HCT116 (cell line): ENCODE measurements around the gene OR10A6. TPM values are rescaled to one million over a fixed set of nuclear protein-coding genes. Genes with fewer than 3 reads are reported as not detected.

ENCODE experiments used
- ATAC-seq: fragments of 200-7000 bp; cut with Tn5 transposase; 2 replicates; pipeline ENCODE4 v1.9.1; 2020; ENCODE audit warnings: mild to moderate bottlenecking, moderate library complexity
- BruUV-seq: library from RNA; stranded (reverse); fragments of 400-500 nt; replicated peaks from 2 replicates; lab custom pipeline; 2021; lab: Mats Ljungman, UMichigan
- CTCF ChIA-PET: fragments of 300-600 bp; sonication (Branson Sonifier 250); formaldehyde crosslinking; loops from one replicate; lab custom pipeline; 2021; ENCODE audit warnings: antibody characterized with exemption; lab: Charles Lee
- POLR2A ChIA-PET: fragments of 300-600, 350-600 bp; sonication (Branson Sonifier 250); formaldehyde crosslinking; loops from one replicate; lab custom pipeline; 2021; ENCODE audit warnings: antibody characterized with exemption; lab: Charles Lee
- RAD21 ChIA-PET, 2 experiments: fragments of 300-600 bp; sonication (Branson Sonifier 250); formaldehyde crosslinking; loops; one replicate each; lab custom pipeline; 2023; ENCODE audit warnings: low total read pairs in 2 of 2; ENCODE audit not compliant: uncharacterized antibody in 2 of 2, unreplicated experiment in 2 of 2, low non-redundant PET in 1 of 2; lab: Charles Lee
- DNase-seq: peaks from one replicate; pipeline ENCODE4 v3.0.0-alpha.2; 2010; ENCODE audit warnings: low read depth, low spot score
- H2AFZ ChIP-seq: fragments of 200-600 bp; shearing (Covaris generic), sonication (generic); 2 replicates; pipeline ENCODE4 v1.6.1; 2017; ENCODE audit warnings: low read depth, mixed run types, mixed read lengths, antibody characterized with exemption, low read length; ENCODE audit not compliant: poor library complexity, severe bottlenecking
- H3K27ac ChIP-seq: 2 replicates; pipeline ENCODE4 v1.5.1; 2012; ENCODE audit warnings: low read depth, low read length
- H3K27me3 ChIP-seq: fragments of 200-600 bp; sonication (generic); 2 replicates; pipeline ENCODE4 v1.6.1; 2016; ENCODE audit warnings: mixed run types, low read length, mixed read lengths; ENCODE audit not compliant: insufficient read depth
- H3K36me3 ChIP-seq, 2 experiments: fragments of 200-500 bp in 1 of 2; fragments of 200-600 bp in 1 of 2; sonication (Bioruptor generic) in 1 of 2; sonication (generic) in 1 of 2; 2 replicates each; pipeline versions ENCODE4 v1.5.1 to v1.6.1; 2014 to 2016; ENCODE audit warnings: low read length in 2 of 2, inconsistent platforms in 1 of 2, mixed read lengths in 1 of 2, mixed run types in 1 of 2; ENCODE audit not compliant: insufficient read depth in 2 of 2, control insufficient read depth in 1 of 2
- H3K4me1 ChIP-seq, 2 experiments: fragments of 200-600 bp in 1 of 2; sonication (generic) in 1 of 2; 2 replicates each; pipeline versions ENCODE4 v1.5.1 to v1.6.1; 2012 to 2017; ENCODE audit warnings: low read length in 2 of 2, inconsistent platforms in 1 of 2, mild to moderate bottlenecking in 1 of 2, mixed read lengths in 1 of 2, mixed run types in 1 of 2, moderate library complexity in 1 of 2; ENCODE audit not compliant: insufficient read depth in 2 of 2, control insufficient read depth in 1 of 2
- H3K4me2 ChIP-seq: fragments of 200-600 bp; sonication (generic); 2 replicates; pipeline ENCODE4 v1.6.1; 2017; ENCODE audit warnings: mixed run types, low read length, mixed read lengths
- H3K4me3 ChIP-seq, 2 experiments: fragments of 200-600 bp in 1 of 2; sonication (generic) in 1 of 2; replicated peaks in 1 of 2; 2 replicates each; pipeline ENCODE4 v1.5.1; 2011 to 2016; ENCODE audit warnings: low read length in 2 of 2, control low read depth in 1 of 2, low read depth in 1 of 2, mild to moderate bottlenecking in 1 of 2, mixed read lengths in 1 of 2, mixed run types in 1 of 2
- H3K79me2 ChIP-seq: fragments of 200-600 bp; sonication (generic); 2 replicates; pipeline ENCODE4 v1.6.1; 2017; ENCODE audit warnings: mild to moderate bottlenecking, mixed run types, low read length, moderate library complexity, mixed read lengths; ENCODE audit not compliant: insufficient read depth
- H3K9ac ChIP-seq: fragments of 200-600 bp; sonication (generic); 2 replicates; pipeline ENCODE4 v1.6.1; 2016; ENCODE audit warnings: low read length, mixed read lengths
- H3K9me2 ChIP-seq: fragments of 200-600 bp; sonication (generic), shearing (Covaris generic); 2 replicates; pipeline ENCODE4 v1.6.1; 2017; ENCODE audit warnings: mixed run types, mild to moderate bottlenecking, moderate library complexity; ENCODE audit not compliant: insufficient read depth
- H3K9me3 ChIP-seq, 2 experiments: fragments of 200-500 bp in 1 of 2; fragments of 200-600 bp in 1 of 2; sonication (Bioruptor generic) in 1 of 2; sonication (generic) in 1 of 2; 2 replicates each; pipeline ENCODE4 v1.6.1; 2014 to 2017; ENCODE audit warnings: low read length in 2 of 2, mixed read lengths in 2 of 2, inconsistent platforms in 1 of 2, low read depth in 1 of 2, mild to moderate bottlenecking in 1 of 2, mixed run types in 1 of 2, moderate library complexity in 1 of 2; ENCODE audit not compliant: control insufficient read depth in 1 of 2, insufficient read depth in 1 of 2
- H4K20me1 ChIP-seq: fragments of 200-600 bp; sonication (generic), shearing (Covaris generic); 2 replicates; pipeline ENCODE4 v1.6.1; 2017; ENCODE audit warnings: mixed run types, mild to moderate bottlenecking, moderate library complexity; ENCODE audit not compliant: insufficient read depth
- ATF3 ChIP-seq: IDR thresholded peaks from 2 replicates; pipeline ENCODE4 v1.6.1; 2012
- ELF1 ChIP-seq: IDR thresholded peaks from 2 replicates; pipeline ENCODE4 v1.6.1; 2012; ENCODE audit warnings: low read depth, borderline replicate concordance
- FOSL1 ChIP-seq: IDR thresholded peaks from 2 replicates; pipeline ENCODE4 v1.6.1; 2012; ENCODE audit warnings: low read depth
- POLR2AphosphoS5 ChIP-seq: IDR thresholded peaks from 2 replicates; pipeline ENCODE4 v1.6.1; 2011; ENCODE audit warnings: mild to moderate bottlenecking, low read depth, low read length, moderate library complexity
- ZNF274 ChIP-seq: fragments of 200-500 bp; sonication (Bioruptor generic); IDR thresholded peaks from 2 replicates; pipeline ENCODE4 v1.6.1; 2014; ENCODE audit warnings: mild to moderate bottlenecking, low read depth, low read length, inconsistent platforms
- intact Hi-C: fragments of 100-400 bp; cut with micrococcal nuclease; formaldehyde crosslinking; loops from 2 replicates; pipeline ENCODE4 v1.10.0; 2022
- total RNA-seq: library from RNA; stranded (reverse); gene quantifications from one replicate; pipeline ENCODE4 v1.2.1, GENCODE V29; 2021; ENCODE audit not compliant: unreplicated experiment
- TF ChIP-seq, protein P1 (sequence below): IDR thresholded peaks from 2 replicates; pipeline ENCODE4 v1.6.1; 2012
- TF ChIP-seq, protein P2 (sequence below): IDR thresholded peaks from 2 replicates; pipeline ENCODE4 v1.6.1; 2012; ENCODE audit warnings: low read depth

OR10A6 gene
- total RNA-seq, 1 experiment from 2014 or later = not detected

- Histone ChIP-seq H3K9me3 (peaks cover 0 to 4% of the 10 kb centered on the region in 2 experiments; a peak in 1 of 4 replicates), H2AFZ (no peak within 1 kb of the TSS), H4K20me1 (no peaks in the 10 kb centered on the region), H3K9ac (no peak within 1 kb of the TSS), H3K79me2 (no peaks in the 10 kb centered on the region), H3K9me2 (no peaks in the 10 kb centered on the region), H3K4me3 (no peak within 1 kb of the TSS), H3K4me2 (no peak within 1 kb of the TSS), H3K36me3 (no peaks in the 10 kb centered on the region), H3K27ac (no peak within 1 kb of the TSS), H3K4me1 (no peaks in the 10 kb centered on the region), H3K27me3 (peaks cover 7% of the 10 kb centered on the region; the same call in 1 of the 2 replicates)
- BruUV-seq = no TSS peak
- ATAC-seq = no peak
- CTCF ChIA-PET = no interaction called here
- no peak for DNase-seq
- POLR2A ChIA-PET = no interaction called here
- RAD21 ChIA-PET = no interaction called here
- intact Hi-C loops = no loop called here
- TF ChIP-seq FOSL1 (no peak), ELF1 (no peak), POLR2AphosphoS5 (no peak), ZNF274 (no peak), ATF3 (no peak)
- TF ChIP-seq, protein P1, sequence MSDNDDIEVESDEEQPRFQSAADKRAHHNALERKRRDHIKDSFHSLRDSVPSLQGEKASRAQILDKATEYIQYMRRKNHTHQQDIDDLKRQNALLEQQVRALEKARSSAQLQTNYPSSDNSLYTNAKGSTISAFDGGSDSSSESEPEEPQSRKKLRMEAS = no peak
- TF ChIP-seq, protein P2, sequence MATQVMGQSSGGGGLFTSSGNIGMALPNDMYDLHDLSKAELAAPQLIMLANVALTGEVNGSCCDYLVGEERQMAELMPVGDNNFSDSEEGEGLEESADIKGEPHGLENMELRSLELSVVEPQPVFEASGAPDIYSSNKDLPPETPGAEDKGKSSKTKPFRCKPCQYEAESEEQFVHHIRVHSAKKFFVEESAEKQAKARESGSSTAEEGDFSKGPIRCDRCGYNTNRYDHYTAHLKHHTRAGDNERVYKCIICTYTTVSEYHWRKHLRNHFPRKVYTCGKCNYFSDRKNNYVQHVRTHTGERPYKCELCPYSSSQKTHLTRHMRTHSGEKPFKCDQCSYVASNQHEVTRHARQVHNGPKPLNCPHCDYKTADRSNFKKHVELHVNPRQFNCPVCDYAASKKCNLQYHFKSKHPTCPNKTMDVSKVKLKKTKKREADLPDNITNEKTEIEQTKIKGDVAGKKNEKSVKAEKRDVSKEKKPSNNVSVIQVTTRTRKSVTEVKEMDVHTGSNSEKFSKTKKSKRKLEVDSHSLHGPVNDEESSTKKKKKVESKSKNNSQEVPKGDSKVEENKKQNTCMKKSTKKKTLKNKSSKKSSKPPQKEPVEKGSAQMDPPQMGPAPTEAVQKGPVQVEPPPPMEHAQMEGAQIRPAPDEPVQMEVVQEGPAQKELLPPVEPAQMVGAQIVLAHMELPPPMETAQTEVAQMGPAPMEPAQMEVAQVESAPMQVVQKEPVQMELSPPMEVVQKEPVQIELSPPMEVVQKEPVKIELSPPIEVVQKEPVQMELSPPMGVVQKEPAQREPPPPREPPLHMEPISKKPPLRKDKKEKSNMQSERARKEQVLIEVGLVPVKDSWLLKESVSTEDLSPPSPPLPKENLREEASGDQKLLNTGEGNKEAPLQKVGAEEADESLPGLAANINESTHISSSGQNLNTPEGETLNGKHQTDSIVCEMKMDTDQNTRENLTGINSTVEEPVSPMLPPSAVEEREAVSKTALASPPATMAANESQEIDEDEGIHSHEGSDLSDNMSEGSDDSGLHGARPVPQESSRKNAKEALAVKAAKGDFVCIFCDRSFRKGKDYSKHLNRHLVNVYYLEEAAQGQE = no peak
Observed at GRCh38 chr11:7941608-7942007, 10.5 kb upstream of the OR10A6 start, which contains the start of gene OR10A3. Gene OR10A3 (minus strand): TSS chr11:7941708. CDS start chr11:7939520, 2,188 bp downstream.
